Pancreas (tissue), 10 donors: ENCODE results near the gene CYB5RL. TPM values are rescaled to one million over a fixed set of nuclear protein-coding genes. Genes with fewer than 3 reads are reported as not detected.
"Not testable (repeated sequence)": the region's sequence is repeated elsewhere in the genome, so short reads cannot be mapped to it uniquely, and the experiment has no call there.

Source experiments
- ATAC-seq, 4 donors: fragments of 200-7000 bp; cut with Tn5 transposase; one replicate each; pipeline versions ENCODE4 v1.8.0 to v1.9.1; 2020; ENCODE audit warnings: mild to moderate bottlenecking in 4 of 4, moderate library complexity in 4 of 4
- DNase-seq, 6 donors: peaks; one replicate each; pipeline ENCODE4 v3.0.0-alpha.2; 2020
- FAIRE-seq: peaks from 2 replicates; lab custom pipeline; 2012; peaks lifted over from hg19 to GRCh38; lab: Jason Lieb, UNC
- H3K27ac ChIP-seq, 4 donors: fragments of 200-600 bp; sonication (generic); 1 replicate in 3 of 4; 2 replicates in 1 of 4; pipeline versions ENCODE4 v1.5.0 to v1.8.0; 2020
- H3K27me3 ChIP-seq, 4 donors: fragments of 200-600 bp; one replicate each; pipeline ENCODE4 v1.8.0; 2021
- H3K36me3 ChIP-seq, 3 donors: fragments of 200-600 bp; sonication (generic) in 1 of 3; one replicate each; pipeline versions ENCODE4 v1.5.0 to v1.8.0; 2020 to 2021
- H3K4me1 ChIP-seq, 3 donors: fragments of 200-600 bp; one replicate each; pipeline ENCODE4 v1.8.0; 2021
- H3K4me3 ChIP-seq, 4 donors: fragments of 200-600 bp; sonication (generic) in 2 of 4; one replicate each; pipeline versions ENCODE4 v1.5.0 to v1.8.0; 2020 to 2021
- H3K9me3 ChIP-seq, 4 donors: fragments of 200-600 bp; one replicate each; pipeline ENCODE4 v1.8.0; 2021
- CTCF ChIP-seq, 4 donors: fragments of 200-600 bp; sonication (generic) in 3 of 4; IDR thresholded peaks; one replicate each; pipeline versions ENCODE4 v1.5.0 to v1.8.0; 2021; ENCODE audit warnings: antibody characterized with exemption in 4 of 4
- WGBS, 2 donors: extraction: QIAGEN DNeasy Blood & Tissue Kit; methylation state at CpG; one replicate each; pipeline ENCODE4 v1.1.7; 2013; 5-methylcytosine and 5-hydroxymethylcytosine counted together
- intact Hi-C, 3 donors: fragments of 100-400 bp; cut with DNase I; formaldehyde crosslinking; loops; one replicate each; pipeline versions ENCODE4 v1.11.1 to v1.14.2; 2022
- polyA plus RNA-seq, 2 donors: library from polyadenylated mRNA; stranded (reverse); fragments of 200-250 nt; gene quantifications; one replicate each; pipeline ENCODE4 v1.2.3, GENCODE V29; 2013
- total RNA-seq, 6 donors: library from RNA; stranded (reverse); fragmentation: NEBNext Ultra II Directional in 4 of 6; extraction: Animal tissue kit (Norgen Biotek cat#: 25700) in 4 of 6; gene quantifications; one replicate each; pipeline versions ENCODE4 v1.2.1 to v1.2.4, GENCODE V29; 2021 to 2023
- donor health status: healthy with polysubstance abuse.
- donor health status: DM: no; HTN: no; CAD: no; lungs with moderate emphysema.
- donor health status: DM: no; HTN: no; CAD: no.
- donor health status: control.
- donor health status: control.
- donor health status: Bipolar disorder and iron deficiency.
- donor health status: DM: yes; HTN: yes; CAD: no.
- donor health status: DM: no; HTN: no; CAD: no.
- donor health status: DM: no; HTN: no; CAD: no.
- donor health status: DM: yes; HTN: yes; CAD: no.

The CYB5RL gene
- total and polyA plus RNA-seq, 8 donors = 3.2 to 9.1 (median 4.3) TPM

GRCh38 chr1:54234284-54234683 is 34.5 kb upstream of the CYB5RL start:
- ATAC-seq (no peak), FAIRE-seq (no peak)
- peaks cover 0 to 5% (median 0%) of the 10 kb centered on the region in 3 donors for H3K36me3 ChIP-seq

GRCh38 chr1:54233196-54233595 is 33.4 kb upstream of the CYB5RL start:
- H3K36me3 ChIP-seq, H3K27ac ChIP-seq, H3K4me3 ChIP-seq, FAIRE-seq, H3K4me1 ChIP-seq, H3K9me3 ChIP-seq, DNase-seq, ATAC-seq, intact Hi-C loops, H3K27me3 ChIP-seq: not testable (repeated sequence)
- WGBS, 2 donors = 95 to 96% methylated on average over 24 to 32 of the region's 33 CpGs

More at GRCh38 chr1:54234284-54234683, 34.5 kb upstream of the CYB5RL start:
- Histone ChIP-seq H3K27ac (no peak overlapping the region), H3K4me1 (no peaks in the 10 kb centered on the region), H3K9me3 (no peaks in the 10 kb centered on the region), H3K4me3 (no peak overlapping the region), H3K27me3 (no peaks in the 10 kb centered on the region)
- 90 to 93% methylated on average over 2 of the region's 2 CpGs for WGBS, 2 donors
- TF ChIP-seq CTCF (IDR thresholded peaks at IDR 0.05) = no peak
- intact Hi-C loops = no loop called here
- DNase-seq = no peak

- TF ChIP-seq CTCF (IDR thresholded peaks at IDR 0.05) = no peak
- FAIRE-seq (no peak), ATAC-seq (no peak), DNase-seq (no peak)
- Histone ChIP-seq H3K4me3 (no peak overlapping the region), H3K27me3 (no peaks in the 10 kb centered on the region), H3K4me1 (peaks cover 0 to 5% (median 4%) of the 10 kb centered on the region in 3 donors), H3K27ac (no peak overlapping the region), H3K9me3 (no peaks in the 10 kb centered on the region), H3K36me3 (no peaks in the 10 kb centered on the region)
- WGBS, 2 donors = 82 to 85% methylated on average over 15 of the region's 15 CpGs
- intact Hi-C loops = no loop called here
These were observed 30.9 kb upstream of the CYB5RL start for GRCh38 chr1:54230507-54231339.

GRCh38 chr1:54229281-54229891 is 29.6 kb upstream of the CYB5RL start:
- H3K27ac ChIP-seq = no peak overlapping the region
- DNase-seq = peak in 1 of 6 donors; percentile 29
- intact Hi-C loops = no loop called here

More at GRCh38 chr1:54229281-54229891, 29.6 kb upstream of the CYB5RL start:
- TF ChIP-seq CTCF (IDR thresholded peaks at IDR 0.05) = no peak
- ATAC-seq (peak in 2 of 4 donors; percentile 11 to 38), FAIRE-seq (no peak)
- Histone ChIP-seq H3K4me1 (peaks cover 0 to 5% (median 4%) of the 10 kb centered on the region in 3 donors), H3K27me3 (no peaks in the 10 kb centered on the region), H3K36me3 (no peaks in the 10 kb centered on the region), H3K9me3 (no peaks in the 10 kb centered on the region), H3K4me3 (no peak overlapping the region)
- 68 to 80% methylated on average over 11 of the region's 11 CpGs for WGBS, 2 donors
